SHP77 (cell line): Measurements from ENCODE around the gene KIF12.
"Not testable (repeated sequence)": the region's sequence is repeated elsewhere in the genome, so short reads cannot be mapped to it uniquely, and the experiment has no call there.

Source experiments
- DNase-seq, 2 experiments: peaks; one replicate each; lab custom pipeline; 2025; lab: John Stamatoyannopoulos, UW

The KIF12 gene

DNA sequence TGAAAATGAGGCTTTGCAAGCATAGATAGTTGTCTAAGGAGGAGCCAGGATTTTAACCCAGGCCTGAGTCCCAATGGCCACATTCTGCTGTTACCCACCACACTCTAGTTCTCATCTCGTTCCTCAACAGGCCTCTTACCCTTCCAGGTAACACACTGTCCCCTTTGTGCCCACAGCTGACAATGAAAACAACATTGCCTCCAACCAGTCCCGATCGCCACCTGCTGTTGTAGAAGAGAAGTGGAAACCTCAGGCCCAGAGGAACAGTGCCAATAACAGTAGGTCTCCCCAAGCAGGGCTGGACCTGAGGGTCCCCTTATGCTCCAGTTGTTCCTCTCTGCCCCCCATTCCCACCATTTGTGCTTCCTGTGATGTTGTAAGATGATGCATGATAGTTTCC is 51.4 kb downstream of the KIF12 start:
- peak; percentile 17 to 21 for DNase-seq

DNA sequence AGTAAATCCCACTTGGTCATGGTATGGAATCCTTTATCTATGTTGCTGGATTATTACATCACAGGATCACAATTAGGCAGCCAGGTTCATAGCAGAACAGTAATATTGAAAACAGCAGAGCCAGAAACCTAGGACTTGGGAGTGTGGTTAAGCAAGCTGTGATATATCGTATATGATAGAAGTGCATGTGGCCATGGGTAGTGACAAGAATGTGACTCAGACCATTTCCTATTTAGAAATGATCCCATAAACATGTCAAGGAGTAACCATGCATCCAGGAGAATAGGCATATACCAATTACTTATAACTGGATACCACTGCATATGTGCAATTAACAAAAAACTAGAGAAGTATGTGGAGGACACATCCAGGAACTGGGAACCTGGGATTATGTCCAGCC is 52.2 kb downstream of the KIF12 start:
- no peak for DNase-seq

DNA sequence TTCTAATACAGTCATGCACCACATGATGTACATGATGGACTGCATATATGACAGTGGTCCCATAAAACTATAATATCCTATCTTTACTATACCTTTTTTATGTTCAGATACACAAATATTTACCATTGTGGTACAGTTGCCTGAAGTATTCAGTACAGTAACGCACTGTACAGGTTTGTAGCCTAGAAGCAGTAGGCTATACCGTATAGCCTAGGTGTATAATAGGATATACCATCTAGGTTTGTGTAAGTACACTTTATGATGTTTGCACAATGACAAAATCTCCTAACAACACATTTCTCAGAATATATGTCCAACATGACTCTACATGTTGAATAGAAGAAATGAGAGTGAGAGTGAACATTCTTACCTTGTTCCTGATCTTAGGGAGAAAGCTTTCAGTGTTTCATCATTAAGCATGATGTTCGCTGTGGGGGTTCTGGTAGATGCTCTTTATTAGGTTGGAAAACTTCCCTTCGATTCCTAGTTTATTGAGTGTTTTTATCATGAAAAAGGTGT is 52.8 kb downstream of the KIF12 start:
- no peak for DNase-seq

DNA sequence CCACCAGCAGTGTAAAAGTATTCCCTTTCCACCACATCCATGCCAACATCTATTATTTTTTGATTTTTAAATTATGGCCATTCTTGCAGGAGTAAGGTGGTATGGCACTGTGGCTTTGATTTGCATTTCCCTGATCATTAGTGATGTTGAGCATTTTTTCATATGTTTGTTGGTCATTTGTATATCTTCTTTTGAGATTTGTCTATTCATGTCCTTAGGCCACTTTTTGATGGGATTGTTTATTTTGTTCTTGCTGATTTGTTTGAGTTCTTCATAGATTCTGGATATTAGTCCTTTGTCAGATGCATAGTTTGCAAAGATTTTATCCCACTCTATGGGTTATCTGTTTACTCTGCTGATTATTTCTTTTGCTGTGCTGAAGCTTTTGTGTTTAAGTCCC is 55.4 kb downstream of the KIF12 start:
- DNase-seq = not testable (repeated sequence)
